OCI-LY7 (cell line): ENCODE measurements around the gene MPP4.

ENCODE experiments used
- EZH2phosphoT487 ChIP-seq: fragments of 200-600 bp; sonication (generic); IDR thresholded peaks from 2 replicates; pipeline ENCODE4 v1.6.1; 2018; ENCODE audit warnings: low read depth, borderline replicate concordance, mild to moderate bottlenecking, mixed run types, antibody characterized with exemption, low read length, moderate library complexity, mixed read lengths
- TF ChIP-seq, protein P1 (sequence below): fragments of 200-600 bp; sonication (generic); conservative IDR thresholded peaks from 2 replicates; pipeline ENCODE4 v1.5.1; 2014; ENCODE audit warnings: mild to moderate bottlenecking, antibody characterized with exemption, low read length, moderate library complexity, mixed read lengths

DNA sequence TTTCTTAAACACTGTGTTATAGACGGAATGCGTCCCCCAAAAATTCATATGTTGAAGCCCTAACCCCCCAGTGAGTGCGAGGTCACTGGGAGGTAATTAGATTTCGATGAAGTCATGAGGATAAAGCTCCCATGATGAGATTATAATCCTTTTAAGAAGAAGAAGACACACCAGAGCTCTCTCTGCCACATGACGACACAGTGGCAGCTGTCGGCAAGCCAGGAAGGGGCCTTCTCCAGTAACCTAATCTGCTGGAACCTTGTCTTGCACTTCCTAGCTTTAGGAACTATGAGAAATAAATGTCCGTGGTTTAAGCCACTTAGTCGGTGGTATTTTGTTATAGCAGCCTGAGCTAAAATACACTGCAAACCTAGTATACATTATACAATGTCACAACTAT, 67.4 kb downstream of the MPP4 start:
- TF ChIP-seq, protein P1, sequence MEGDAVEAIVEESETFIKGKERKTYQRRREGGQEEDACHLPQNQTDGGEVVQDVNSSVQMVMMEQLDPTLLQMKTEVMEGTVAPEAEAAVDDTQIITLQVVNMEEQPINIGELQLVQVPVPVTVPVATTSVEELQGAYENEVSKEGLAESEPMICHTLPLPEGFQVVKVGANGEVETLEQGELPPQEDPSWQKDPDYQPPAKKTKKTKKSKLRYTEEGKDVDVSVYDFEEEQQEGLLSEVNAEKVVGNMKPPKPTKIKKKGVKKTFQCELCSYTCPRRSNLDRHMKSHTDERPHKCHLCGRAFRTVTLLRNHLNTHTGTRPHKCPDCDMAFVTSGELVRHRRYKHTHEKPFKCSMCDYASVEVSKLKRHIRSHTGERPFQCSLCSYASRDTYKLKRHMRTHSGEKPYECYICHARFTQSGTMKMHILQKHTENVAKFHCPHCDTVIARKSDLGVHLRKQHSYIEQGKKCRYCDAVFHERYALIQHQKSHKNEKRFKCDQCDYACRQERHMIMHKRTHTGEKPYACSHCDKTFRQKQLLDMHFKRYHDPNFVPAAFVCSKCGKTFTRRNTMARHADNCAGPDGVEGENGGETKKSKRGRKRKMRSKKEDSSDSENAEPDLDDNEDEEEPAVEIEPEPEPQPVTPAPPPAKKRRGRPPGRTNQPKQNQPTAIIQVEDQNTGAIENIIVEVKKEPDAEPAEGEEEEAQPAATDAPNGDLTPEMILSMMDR, result no peak
- TF ChIP-seq EZH2phosphoT487, result no peak
